SU-DHL-6 (cell line): Measurements from ENCODE around the gene ACVR1B.

Source experiments
- EZH2phosphoT487 ChIP-seq: fragments of 200-600 bp; sonication (generic), shearing (Covaris generic); conservative IDR thresholded peaks from 2 replicates; pipeline ENCODE4 v1.6.1; 2018; ENCODE audit warnings: mild to moderate bottlenecking, antibody characterized with exemption, low read length, moderate library complexity, mixed read lengths
- TF ChIP-seq, protein P1 (sequence below): fragments of 200-600 bp; sonication (generic); IDR thresholded peaks from one replicate; pipeline ENCODE4 v1.5.1; 2017; ENCODE audit warnings: antibody characterized with exemption, mild to moderate bottlenecking, low read length, moderate library complexity; ENCODE audit not compliant: insufficient read depth, poor library complexity, severe bottlenecking

GRCh38 chr12:51944608-51945233 lies 6.8 kb upstream of the ACVR1B start:
- TF ChIP-seq, protein P1, sequence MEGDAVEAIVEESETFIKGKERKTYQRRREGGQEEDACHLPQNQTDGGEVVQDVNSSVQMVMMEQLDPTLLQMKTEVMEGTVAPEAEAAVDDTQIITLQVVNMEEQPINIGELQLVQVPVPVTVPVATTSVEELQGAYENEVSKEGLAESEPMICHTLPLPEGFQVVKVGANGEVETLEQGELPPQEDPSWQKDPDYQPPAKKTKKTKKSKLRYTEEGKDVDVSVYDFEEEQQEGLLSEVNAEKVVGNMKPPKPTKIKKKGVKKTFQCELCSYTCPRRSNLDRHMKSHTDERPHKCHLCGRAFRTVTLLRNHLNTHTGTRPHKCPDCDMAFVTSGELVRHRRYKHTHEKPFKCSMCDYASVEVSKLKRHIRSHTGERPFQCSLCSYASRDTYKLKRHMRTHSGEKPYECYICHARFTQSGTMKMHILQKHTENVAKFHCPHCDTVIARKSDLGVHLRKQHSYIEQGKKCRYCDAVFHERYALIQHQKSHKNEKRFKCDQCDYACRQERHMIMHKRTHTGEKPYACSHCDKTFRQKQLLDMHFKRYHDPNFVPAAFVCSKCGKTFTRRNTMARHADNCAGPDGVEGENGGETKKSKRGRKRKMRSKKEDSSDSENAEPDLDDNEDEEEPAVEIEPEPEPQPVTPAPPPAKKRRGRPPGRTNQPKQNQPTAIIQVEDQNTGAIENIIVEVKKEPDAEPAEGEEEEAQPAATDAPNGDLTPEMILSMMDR, result no peak
- TF ChIP-seq EZH2phosphoT487, result no peak
